GM23338 (cell line): ENCODE data around the gene ARL9.

Source experiments
- CREB1 ChIP-seq: fragments of 250-450 bp; sonication (Bioruptor Pico); IDR thresholded peaks from 2 replicates; pipeline ENCODE4 v1.5.0; 2020; ENCODE audit warnings: low read depth, mild to moderate bottlenecking, moderate library complexity
- ETS1 ChIP-seq: IDR thresholded peaks from 2 replicates; pipeline ENCODE4 v1.6.1; 2016; ENCODE audit warnings: antibody characterized with exemption
- EZH2 ChIP-seq: fragments of 200-600 bp; sonication (generic); IDR thresholded peaks from one replicate; pipeline ENCODE4 v1.8.0; 2017; ENCODE audit warnings: antibody characterized with exemption, mild to moderate bottlenecking, low read depth; ENCODE audit not compliant: unreplicated experiment
- EZH2phosphoT487 ChIP-seq: fragments of 200-600 bp; sonication (generic); IDR thresholded peaks from one replicate; pipeline ENCODE4 v1.8.1; 2018; ENCODE audit warnings: antibody characterized with exemption; ENCODE audit not compliant: unreplicated experiment
- JUNB ChIP-seq: IDR thresholded peaks from one replicate; pipeline ENCODE4 v1.6.1; 2016; ENCODE audit warnings: antibody characterized with exemption; ENCODE audit not compliant: unreplicated experiment
- NANOG ChIP-seq: IDR thresholded peaks from 2 replicates; pipeline ENCODE4 v1.6.1; 2016; ENCODE audit warnings: antibody characterized with exemption, borderline replicate concordance
- POLR2AphosphoS5 ChIP-seq: IDR thresholded peaks from 2 replicates; pipeline ENCODE4 v1.6.1; 2016; ENCODE audit warnings: antibody characterized with exemption, low read depth
- STAT1 ChIP-seq: IDR thresholded peaks from one replicate; pipeline ENCODE4 v1.6.1; 2016; ENCODE audit warnings: antibody characterized with exemption; ENCODE audit not compliant: unreplicated experiment
- ZNF114 ChIP-seq: fragments of 250-450 bp; sonication (Bioruptor Pico); IDR thresholded peaks from 2 replicates; pipeline ENCODE4 v1.5.0; 2020; ENCODE audit warnings: mild to moderate bottlenecking, moderate library complexity
- ZNF331 ChIP-seq: fragments of 250-450 bp; sonication (Bioruptor Pico); IDR thresholded peaks from 2 replicates; pipeline ENCODE4 v1.5.0; 2020; ENCODE audit warnings: low read depth, mild to moderate bottlenecking, moderate library complexity
- TF ChIP-seq, protein P1 (sequence below), 2 experiments: fragments of 200-600 bp in 1 of 2; sonication (generic) in 1 of 2; conservative IDR thresholded peaks; 2 replicates each; pipeline versions ENCODE4 v1.5.1 to v1.6.1; 2016 to 2017; ENCODE audit warnings: antibody characterized with exemption in 2 of 2, low read depth in 2 of 2, mild to moderate bottlenecking in 2 of 2, moderate library complexity in 1 of 2
- TF ChIP-seq, protein P2 (sequence below): IDR thresholded peaks from one replicate; pipeline ENCODE4 v1.6.1; 2018; ENCODE audit warnings: antibody characterized with exemption; ENCODE audit not compliant: unreplicated experiment

DNA sequence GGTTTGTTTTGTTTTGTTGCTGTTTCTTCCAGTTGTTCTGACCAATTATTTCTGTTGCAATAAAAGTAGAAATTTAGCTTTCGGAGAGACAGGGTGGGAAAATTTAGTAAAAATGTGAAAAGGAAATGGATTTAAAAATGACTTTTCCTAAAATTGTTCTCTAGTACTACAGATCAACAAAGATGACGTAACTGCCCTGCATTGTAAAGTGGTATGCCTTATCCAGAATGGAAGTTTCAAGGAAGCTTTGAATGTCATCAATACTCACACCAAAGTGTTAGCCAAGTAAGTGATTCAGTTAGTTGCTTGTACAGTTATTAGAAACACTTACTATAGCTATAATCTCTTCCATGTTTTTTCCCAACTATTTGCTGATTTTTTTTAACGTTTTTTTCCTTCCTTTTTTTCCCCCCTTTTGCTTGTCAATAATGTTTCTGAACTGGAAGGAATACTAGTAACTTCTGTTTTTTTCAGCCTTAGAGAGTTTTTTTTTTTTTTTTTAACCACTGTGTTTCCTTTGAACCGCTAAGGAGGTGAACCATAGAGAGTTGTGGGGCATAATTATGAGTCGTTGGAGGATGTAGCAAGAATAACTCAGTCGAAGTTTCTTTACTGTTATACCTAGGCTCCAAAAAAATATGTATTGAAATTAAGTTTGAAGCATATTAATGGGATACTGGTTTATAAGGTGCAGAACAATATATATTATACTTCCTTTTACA lies 35.9 kb upstream of the ARL9 start:
- TF ChIP-seq, protein P1, sequence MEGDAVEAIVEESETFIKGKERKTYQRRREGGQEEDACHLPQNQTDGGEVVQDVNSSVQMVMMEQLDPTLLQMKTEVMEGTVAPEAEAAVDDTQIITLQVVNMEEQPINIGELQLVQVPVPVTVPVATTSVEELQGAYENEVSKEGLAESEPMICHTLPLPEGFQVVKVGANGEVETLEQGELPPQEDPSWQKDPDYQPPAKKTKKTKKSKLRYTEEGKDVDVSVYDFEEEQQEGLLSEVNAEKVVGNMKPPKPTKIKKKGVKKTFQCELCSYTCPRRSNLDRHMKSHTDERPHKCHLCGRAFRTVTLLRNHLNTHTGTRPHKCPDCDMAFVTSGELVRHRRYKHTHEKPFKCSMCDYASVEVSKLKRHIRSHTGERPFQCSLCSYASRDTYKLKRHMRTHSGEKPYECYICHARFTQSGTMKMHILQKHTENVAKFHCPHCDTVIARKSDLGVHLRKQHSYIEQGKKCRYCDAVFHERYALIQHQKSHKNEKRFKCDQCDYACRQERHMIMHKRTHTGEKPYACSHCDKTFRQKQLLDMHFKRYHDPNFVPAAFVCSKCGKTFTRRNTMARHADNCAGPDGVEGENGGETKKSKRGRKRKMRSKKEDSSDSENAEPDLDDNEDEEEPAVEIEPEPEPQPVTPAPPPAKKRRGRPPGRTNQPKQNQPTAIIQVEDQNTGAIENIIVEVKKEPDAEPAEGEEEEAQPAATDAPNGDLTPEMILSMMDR (conservative IDR thresholded peaks at IDR 0.05; ENCODE audit: low read depth in 2 of 2): no peak
- TF ChIP-seq EZH2 (no peak), ZNF114 (no peak), ZNF331 (CRISPR knock-in tag) (no peak), POLR2AphosphoS5 (no peak), CREB1 (CRISPR knock-in tag) (no peak), JUNB (no peak), STAT1 (no peak), ETS1 (no peak), EZH2phosphoT487 (no peak), NANOG (no peak)
- TF ChIP-seq, protein P2, sequence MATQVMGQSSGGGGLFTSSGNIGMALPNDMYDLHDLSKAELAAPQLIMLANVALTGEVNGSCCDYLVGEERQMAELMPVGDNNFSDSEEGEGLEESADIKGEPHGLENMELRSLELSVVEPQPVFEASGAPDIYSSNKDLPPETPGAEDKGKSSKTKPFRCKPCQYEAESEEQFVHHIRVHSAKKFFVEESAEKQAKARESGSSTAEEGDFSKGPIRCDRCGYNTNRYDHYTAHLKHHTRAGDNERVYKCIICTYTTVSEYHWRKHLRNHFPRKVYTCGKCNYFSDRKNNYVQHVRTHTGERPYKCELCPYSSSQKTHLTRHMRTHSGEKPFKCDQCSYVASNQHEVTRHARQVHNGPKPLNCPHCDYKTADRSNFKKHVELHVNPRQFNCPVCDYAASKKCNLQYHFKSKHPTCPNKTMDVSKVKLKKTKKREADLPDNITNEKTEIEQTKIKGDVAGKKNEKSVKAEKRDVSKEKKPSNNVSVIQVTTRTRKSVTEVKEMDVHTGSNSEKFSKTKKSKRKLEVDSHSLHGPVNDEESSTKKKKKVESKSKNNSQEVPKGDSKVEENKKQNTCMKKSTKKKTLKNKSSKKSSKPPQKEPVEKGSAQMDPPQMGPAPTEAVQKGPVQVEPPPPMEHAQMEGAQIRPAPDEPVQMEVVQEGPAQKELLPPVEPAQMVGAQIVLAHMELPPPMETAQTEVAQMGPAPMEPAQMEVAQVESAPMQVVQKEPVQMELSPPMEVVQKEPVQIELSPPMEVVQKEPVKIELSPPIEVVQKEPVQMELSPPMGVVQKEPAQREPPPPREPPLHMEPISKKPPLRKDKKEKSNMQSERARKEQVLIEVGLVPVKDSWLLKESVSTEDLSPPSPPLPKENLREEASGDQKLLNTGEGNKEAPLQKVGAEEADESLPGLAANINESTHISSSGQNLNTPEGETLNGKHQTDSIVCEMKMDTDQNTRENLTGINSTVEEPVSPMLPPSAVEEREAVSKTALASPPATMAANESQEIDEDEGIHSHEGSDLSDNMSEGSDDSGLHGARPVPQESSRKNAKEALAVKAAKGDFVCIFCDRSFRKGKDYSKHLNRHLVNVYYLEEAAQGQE: no peak
